Spleen (tissue), 7 donors: Measurements from ENCODE around the gene ATG16L1.

Source experiments
- CTCF ChIP-seq, 11 experiments: fragments of 200-600 bp in 7 of 11; fragments of 450-650 bp in 4 of 11; sonication (generic) in 4 of 11; IDR thresholded peaks in 8 of 11; conservative IDR thresholded peaks in 3 of 11; 1 replicate in 7 of 11; 2 replicates in 4 of 11; pipeline versions ENCODE4 v1.4.0 to v1.8.0; 2016 to 2021; ENCODE audit warnings: antibody characterized with exemption in 11 of 11, inconsistent platforms in 4 of 11, mild to moderate bottlenecking in 1 of 11
- POLR2A ChIP-seq, 3 donors: fragments of 450-650 bp; IDR thresholded peaks; one replicate each; pipeline ENCODE4 v1.5.1; 2017; ENCODE audit warnings: antibody characterized with exemption in 3 of 3, mild to moderate bottlenecking in 1 of 3
- POLR2AphosphoS5 ChIP-seq, 3 donors: sonication (generic); formaldehyde crosslinking; IDR thresholded peaks; one replicate each; pipeline ENCODE4 v1.5.1; 2017; ENCODE audit warnings: antibody characterized with exemption in 3 of 3
- donor health status: DM: no; HTN: no; CAD: no; lungs with moderate emphysema.
- donor health status: DM: no; HTN: no; CAD: no.
- donor health status: DM: no; HTN: no; CAD: no.

GRCh38 chr2:233228376-233228775 is 23.1 kb upstream of the ATG16L1 start:
- TF ChIP-seq CTCF (IDR thresholded peaks at IDR 0.05 in 8 of 11, conservative IDR thresholded peaks at IDR 0.05 in 3 of 11) = no peak
- TF ChIP-seq POLR2AphosphoS5 (IDR thresholded peaks at IDR 0.05) = no peak
- TF ChIP-seq POLR2A (IDR thresholded peaks at IDR 0.05) = no peak
